Liver (tissue), 9 donors: ENCODE measurements around the gene LRRC4. TPM values are rescaled to one million over a fixed set of nuclear protein-coding genes. Genes with fewer than 3 reads are reported as not detected.

ENCODE experiments used
- DNase-seq: peaks from one replicate; pipeline ENCODE4 v3.0.0-alpha.2; 2017; ENCODE audit warnings: low spot score
- H3K27ac ChIP-seq, 2 donors: one replicate each; pipeline ENCODE4 v1.7.0; 2013; ENCODE audit warnings: inconsistent platforms in 2 of 2, low read length in 2 of 2, control low read depth in 1 of 2, low read depth in 1 of 2, mild to moderate bottlenecking in 1 of 2
- H3K27me3 ChIP-seq, 4 donors: one replicate each; pipeline versions ENCODE4 v1.6.1 to v1.7.0; 2013; ENCODE audit warnings: low read length in 3 of 4, inconsistent platforms in 1 of 4, mild to moderate bottlenecking in 1 of 4, moderate library complexity in 1 of 4; ENCODE audit not compliant: control insufficient read depth in 4 of 4, insufficient read depth in 4 of 4
- H3K36me3 ChIP-seq, 4 donors: one replicate each; pipeline versions ENCODE4 v1.6.1 to v1.7.0; 2013; ENCODE audit warnings: low read length in 3 of 4, mild to moderate bottlenecking in 3 of 4, low read depth in 1 of 4, moderate library complexity in 1 of 4; ENCODE audit not compliant: control insufficient read depth in 4 of 4, insufficient read depth in 3 of 4
- H3K4me1 ChIP-seq, 4 donors: one replicate each; pipeline versions ENCODE4 v1.6.1 to v1.7.0; 2013; ENCODE audit warnings: low read length in 3 of 4, mild to moderate bottlenecking in 3 of 4, moderate library complexity in 1 of 4; ENCODE audit not compliant: control insufficient read depth in 4 of 4, insufficient read depth in 4 of 4
- H3K4me3 ChIP-seq, 3 donors: one replicate each; pipeline versions ENCODE4 v1.6.1 to v1.7.0; 2013; ENCODE audit warnings: low read length in 3 of 3, control low read depth in 1 of 3, low read depth in 1 of 3, mild to moderate bottlenecking in 1 of 3
- H3K9ac ChIP-seq, 2 donors: one replicate each; pipeline ENCODE4 v1.7.0; 2013; ENCODE audit warnings: low read length in 2 of 2, mild to moderate bottlenecking in 2 of 2, moderate library complexity in 2 of 2, control low read depth in 1 of 2, low read depth in 1 of 2
- H3K9me3 ChIP-seq, 4 donors: one replicate each; pipeline versions ENCODE4 v1.6.1 to v1.7.0; 2013; ENCODE audit warnings: low read length in 3 of 4; ENCODE audit not compliant: control insufficient read depth in 4 of 4
- FOXA1 ChIP-seq: IDR thresholded peaks from 2 replicates; pipeline ENCODE4 v1.6.1; 2016; ENCODE audit warnings: antibody characterized with exemption
- FOXA2 ChIP-seq: IDR thresholded peaks from 2 replicates; pipeline ENCODE4 v1.6.1; 2016; ENCODE audit warnings: antibody characterized with exemption
- HNF4A ChIP-seq, 2 donors: conservative IDR thresholded peaks; 2 replicates each; pipeline ENCODE4 v1.6.1; 2016; ENCODE audit warnings: antibody characterized with exemption in 2 of 2, mild to moderate bottlenecking in 2 of 2
- JUND ChIP-seq, 2 donors: IDR thresholded peaks; 2 replicates each; pipeline ENCODE4 v1.6.1; 2016; ENCODE audit warnings: antibody characterized with exemption in 2 of 2
- NR2F2 ChIP-seq: IDR thresholded peaks from 2 replicates; pipeline ENCODE4 v1.6.1; 2016; ENCODE audit warnings: antibody characterized with exemption
- RXRA ChIP-seq, 2 donors: IDR thresholded peaks; 2 replicates each; pipeline ENCODE4 v1.6.1; 2017 to 2018; ENCODE audit warnings: antibody characterized with exemption in 2 of 2, mild to moderate bottlenecking in 1 of 2
- SP1 ChIP-seq: IDR thresholded peaks from 2 replicates; pipeline ENCODE4 v1.6.1; 2018; ENCODE audit warnings: antibody characterized with exemption, mild to moderate bottlenecking
- YY1 ChIP-seq: IDR thresholded peaks from 2 replicates; pipeline ENCODE4 v1.6.1; 2016; ENCODE audit warnings: antibody characterized with exemption, mild to moderate bottlenecking
- WGBS: extraction: QIAGEN DNeasy Blood & Tissue Kit; methylation state at CpG from one replicate; pipeline ENCODE4 v1.1.7; 2013; 5-methylcytosine and 5-hydroxymethylcytosine counted together
- polyA plus RNA-seq, 2 donors: library from polyadenylated mRNA; stranded (reverse) in 1 of 2; unstranded in 1 of 2; fragments of 200-250 nt in 1 of 2; fragments of >200 nt in 1 of 2; fragmentation: Nextera tagmentation in 1 of 2; extraction: Ambion mirVana in 1 of 2; gene quantifications; one replicate each; pipeline versions ENCODE4 v1.2.1 to v1.2.3, GENCODE V29; 2013 to 2015
- total RNA-seq, 2 donors: library from RNA; depleted of rRNA; stranded (reverse); fragments of >200 nt; gene quantifications; one replicate each; pipeline ENCODE4 v1.2.3, GENCODE V29; 2014
- TF ChIP-seq, protein P1 (sequence below): fragments of 150-350 bp; IDR thresholded peaks from 2 replicates; pipeline ENCODE4 v1.5.1; 2017; ENCODE audit warnings: improper control_type of control experiment, low read depth, low read length; ENCODE audit not compliant: missing input control
- TF ChIP-seq, protein P2 (sequence below): IDR thresholded peaks from 2 replicates; pipeline ENCODE4 v1.6.1; 2016; ENCODE audit warnings: antibody characterized with exemption, mild to moderate bottlenecking
- donor health status: healthy.
- donor health status: healthy.
- donor health status: healthy.
- donor health status: healthy.
- donor health status: healthy.

The LRRC4 gene
- total and polyA plus RNA-seq, 4 donors: 0.54 to 2.7 (median 1.2) TPM

DNA sequence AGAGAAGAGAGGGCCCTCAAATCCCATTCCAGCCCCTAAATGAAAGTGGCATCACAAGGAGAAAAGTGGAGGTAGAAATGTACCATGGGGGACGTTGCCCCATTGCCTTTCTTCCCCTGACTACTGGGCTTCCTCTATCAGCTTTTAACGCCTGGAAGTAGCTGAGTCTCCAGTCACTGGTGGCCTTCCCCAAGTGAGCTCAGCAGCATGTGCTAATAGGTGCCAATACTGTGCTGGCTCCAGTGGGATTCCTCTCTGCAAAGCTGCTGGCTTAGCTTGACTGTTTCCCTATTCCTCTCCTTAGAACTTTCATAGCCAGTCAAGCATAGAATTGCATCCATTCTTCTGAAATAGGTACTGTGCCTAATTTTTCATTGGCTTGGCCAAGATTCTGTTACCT lies 32.6 kb downstream of the LRRC4 start:
- no peaks in the 10 kb centered on the region for H3K9me3 ChIP-seq
- H3K27ac ChIP-seq: no peak overlapping the region
- peaks cover 0 to 6% (median 1%) of the 10 kb centered on the region in 4 donors for H3K36me3 ChIP-seq
- WGBS: 88% methylated on average over 2 of the region's 2 CpGs
- H3K4me3 ChIP-seq: no peak overlapping the region
- no peak overlapping the region for H3K9ac ChIP-seq
- DNase-seq: no peak
- no peaks in the 10 kb centered on the region for H3K27me3 ChIP-seq
- peaks cover 8 to 43% (median 36%) of the 10 kb centered on the region in 4 donors for H3K4me1 ChIP-seq
- TF ChIP-seq RXRA (IDR thresholded peaks at IDR 0.05): no peak
- no peak for TF ChIP-seq JUND (IDR thresholded peaks at IDR 0.05)

DNA sequence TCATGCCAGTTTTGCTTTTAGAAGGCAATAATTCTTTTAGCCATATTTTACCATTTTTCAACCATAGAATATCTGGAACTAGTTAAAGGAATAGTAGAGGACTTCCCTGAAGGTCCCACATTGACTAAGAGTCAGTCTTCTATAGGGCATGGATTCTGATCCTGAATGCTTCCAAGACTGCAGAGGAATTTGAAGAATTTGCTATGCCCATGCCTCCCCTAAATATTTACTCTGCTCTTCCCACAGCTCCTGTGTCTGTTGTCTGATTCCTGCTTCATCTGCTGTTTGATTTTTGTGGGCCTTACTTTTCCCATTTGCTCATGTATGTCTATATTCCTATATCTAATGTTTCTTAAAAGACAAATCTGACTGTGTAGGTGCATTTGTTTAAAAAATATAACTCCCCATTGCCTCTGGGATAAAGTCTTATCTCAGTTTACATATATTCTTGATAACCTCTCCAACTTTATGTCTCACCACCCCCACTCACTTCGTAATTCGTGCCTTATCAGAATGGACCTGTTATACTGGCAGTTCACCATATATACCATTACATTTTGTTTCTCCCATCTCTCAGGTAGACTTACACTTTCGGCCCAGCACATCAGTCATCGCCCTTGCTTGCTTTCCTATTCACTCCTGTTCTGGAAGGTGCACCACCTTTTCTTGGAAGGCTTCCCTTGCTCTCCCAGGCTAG lies 33.9 kb downstream of the LRRC4 start:
- H3K36me3 ChIP-seq: peaks cover 2 to 10% (median 5%) of the 10 kb centered on the region in 4 donors
- no peak for TF ChIP-seq NR2F2
- TF ChIP-seq YY1: no peak
- TF ChIP-seq HNF4A (conservative IDR thresholded peaks at IDR 0.05): no peak
- TF ChIP-seq, protein P1, sequence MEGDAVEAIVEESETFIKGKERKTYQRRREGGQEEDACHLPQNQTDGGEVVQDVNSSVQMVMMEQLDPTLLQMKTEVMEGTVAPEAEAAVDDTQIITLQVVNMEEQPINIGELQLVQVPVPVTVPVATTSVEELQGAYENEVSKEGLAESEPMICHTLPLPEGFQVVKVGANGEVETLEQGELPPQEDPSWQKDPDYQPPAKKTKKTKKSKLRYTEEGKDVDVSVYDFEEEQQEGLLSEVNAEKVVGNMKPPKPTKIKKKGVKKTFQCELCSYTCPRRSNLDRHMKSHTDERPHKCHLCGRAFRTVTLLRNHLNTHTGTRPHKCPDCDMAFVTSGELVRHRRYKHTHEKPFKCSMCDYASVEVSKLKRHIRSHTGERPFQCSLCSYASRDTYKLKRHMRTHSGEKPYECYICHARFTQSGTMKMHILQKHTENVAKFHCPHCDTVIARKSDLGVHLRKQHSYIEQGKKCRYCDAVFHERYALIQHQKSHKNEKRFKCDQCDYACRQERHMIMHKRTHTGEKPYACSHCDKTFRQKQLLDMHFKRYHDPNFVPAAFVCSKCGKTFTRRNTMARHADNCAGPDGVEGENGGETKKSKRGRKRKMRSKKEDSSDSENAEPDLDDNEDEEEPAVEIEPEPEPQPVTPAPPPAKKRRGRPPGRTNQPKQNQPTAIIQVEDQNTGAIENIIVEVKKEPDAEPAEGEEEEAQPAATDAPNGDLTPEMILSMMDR: no peak
- no peak for TF ChIP-seq FOXA1
- no peak for TF ChIP-seq SP1
- no peak for DNase-seq
- no peak overlapping the region for H3K9ac ChIP-seq
- no peak overlapping the region for H3K27ac ChIP-seq
- no peaks in the 10 kb centered on the region for H3K9me3 ChIP-seq
- no peaks in the 10 kb centered on the region for H3K27me3 ChIP-seq
- WGBS: 89% methylated on average over 4 of the region's 4 CpGs
- H3K4me3 ChIP-seq: no peak overlapping the region
- peaks cover 2 to 32% (median 26%) of the 10 kb centered on the region in 4 donors for H3K4me1 ChIP-seq

DNA sequence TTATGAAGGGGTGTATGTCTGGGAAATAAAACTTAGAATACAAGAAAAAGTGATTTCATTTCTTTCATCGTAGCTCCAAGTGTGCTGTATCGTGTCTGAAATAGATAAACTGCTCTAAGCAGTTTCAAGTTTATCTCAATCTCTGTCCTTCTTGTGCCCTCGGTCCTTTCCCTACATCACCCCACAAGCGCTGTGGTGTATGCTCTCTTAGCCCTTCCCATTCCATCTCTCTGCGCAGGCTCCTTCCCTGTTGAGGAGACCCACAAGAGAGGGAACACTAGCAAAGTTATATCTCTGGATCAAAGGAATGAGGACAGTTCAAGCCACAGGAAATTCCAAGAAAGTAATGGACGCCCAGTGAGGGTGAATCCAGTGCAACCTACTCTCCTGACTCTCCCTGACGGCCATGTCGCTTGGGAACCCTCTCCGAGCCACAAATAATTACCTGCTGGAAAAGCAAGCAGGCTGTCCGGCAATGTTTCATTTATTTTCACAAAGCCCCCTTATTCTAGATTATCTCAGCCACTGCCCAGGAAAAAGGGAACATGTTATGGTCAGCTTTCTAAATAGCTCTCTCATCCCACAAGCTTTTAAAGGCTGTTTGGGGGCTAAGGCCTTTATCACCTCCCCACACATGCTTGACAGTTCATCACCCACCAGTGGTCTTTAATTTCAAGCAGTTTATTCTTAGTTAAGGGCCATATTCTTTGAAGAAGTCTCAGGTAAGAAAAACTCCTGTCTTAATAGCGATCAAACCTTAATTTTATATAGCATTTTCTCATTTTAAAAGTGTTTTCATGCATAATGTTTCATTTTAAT lies 34.8 kb downstream of the LRRC4 start:
- DNase-seq: no peak
- Histone ChIP-seq H3K27ac (no peak overlapping the region), H3K4me1 (peaks cover 2 to 31% (median 23%) of the 10 kb centered on the region in 4 donors), H3K9ac (no peak overlapping the region), H3K9me3 (no peaks in the 10 kb centered on the region), H3K27me3 (no peaks in the 10 kb centered on the region), H3K4me3 (no peak overlapping the region), H3K36me3 (peaks cover 2 to 13% (median 12%) of the 10 kb centered on the region in 4 donors)
- WGBS: 93% methylated on average over 11 of the region's 11 CpGs
- TF ChIP-seq, protein P2, sequence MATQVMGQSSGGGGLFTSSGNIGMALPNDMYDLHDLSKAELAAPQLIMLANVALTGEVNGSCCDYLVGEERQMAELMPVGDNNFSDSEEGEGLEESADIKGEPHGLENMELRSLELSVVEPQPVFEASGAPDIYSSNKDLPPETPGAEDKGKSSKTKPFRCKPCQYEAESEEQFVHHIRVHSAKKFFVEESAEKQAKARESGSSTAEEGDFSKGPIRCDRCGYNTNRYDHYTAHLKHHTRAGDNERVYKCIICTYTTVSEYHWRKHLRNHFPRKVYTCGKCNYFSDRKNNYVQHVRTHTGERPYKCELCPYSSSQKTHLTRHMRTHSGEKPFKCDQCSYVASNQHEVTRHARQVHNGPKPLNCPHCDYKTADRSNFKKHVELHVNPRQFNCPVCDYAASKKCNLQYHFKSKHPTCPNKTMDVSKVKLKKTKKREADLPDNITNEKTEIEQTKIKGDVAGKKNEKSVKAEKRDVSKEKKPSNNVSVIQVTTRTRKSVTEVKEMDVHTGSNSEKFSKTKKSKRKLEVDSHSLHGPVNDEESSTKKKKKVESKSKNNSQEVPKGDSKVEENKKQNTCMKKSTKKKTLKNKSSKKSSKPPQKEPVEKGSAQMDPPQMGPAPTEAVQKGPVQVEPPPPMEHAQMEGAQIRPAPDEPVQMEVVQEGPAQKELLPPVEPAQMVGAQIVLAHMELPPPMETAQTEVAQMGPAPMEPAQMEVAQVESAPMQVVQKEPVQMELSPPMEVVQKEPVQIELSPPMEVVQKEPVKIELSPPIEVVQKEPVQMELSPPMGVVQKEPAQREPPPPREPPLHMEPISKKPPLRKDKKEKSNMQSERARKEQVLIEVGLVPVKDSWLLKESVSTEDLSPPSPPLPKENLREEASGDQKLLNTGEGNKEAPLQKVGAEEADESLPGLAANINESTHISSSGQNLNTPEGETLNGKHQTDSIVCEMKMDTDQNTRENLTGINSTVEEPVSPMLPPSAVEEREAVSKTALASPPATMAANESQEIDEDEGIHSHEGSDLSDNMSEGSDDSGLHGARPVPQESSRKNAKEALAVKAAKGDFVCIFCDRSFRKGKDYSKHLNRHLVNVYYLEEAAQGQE: no peak
- TF ChIP-seq RXRA (IDR thresholded peaks at IDR 0.05) (no peak), SP1 (no peak), FOXA2 (no peak), YY1 (no peak)
